HG03520 (cell line): ENCODE measurements around the gene ST6GALNAC1.
"Not testable (repeated sequence)": the region's sequence is repeated elsewhere in the genome, so short reads cannot be mapped to it uniquely, and the experiment has no call there.

Experiments
- ATAC-seq: cut with Tn5 transposase; IDR thresholded peaks from one replicate; pipeline ENCODE4 v1.9.1; 2021; ENCODE audit warnings: mild to moderate bottlenecking, moderate library complexity; ENCODE audit not compliant: unreplicated experiment

Gene ST6GALNAC1

DNA sequence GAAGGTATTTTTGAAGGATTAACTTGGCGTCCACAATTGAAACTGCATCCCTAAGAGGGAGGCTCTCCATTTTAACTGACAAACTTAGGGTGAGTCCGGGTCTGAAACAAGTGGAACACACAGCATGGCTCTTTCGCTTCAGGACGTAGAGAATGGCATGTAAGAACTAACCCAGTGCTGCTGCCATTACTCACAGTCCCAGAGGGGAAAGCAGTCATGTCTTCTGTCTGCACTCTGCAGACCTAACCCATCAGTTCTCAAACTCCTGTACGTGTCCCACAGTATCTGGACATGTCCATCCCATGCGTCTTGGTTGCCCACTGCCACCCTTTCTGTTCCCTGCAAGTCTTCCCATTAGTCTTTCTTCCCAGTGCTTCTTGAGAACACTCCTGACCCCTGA is 563 bp downstream of the ST6GALNAC1 start:
- ATAC-seq: no peak

DNA sequence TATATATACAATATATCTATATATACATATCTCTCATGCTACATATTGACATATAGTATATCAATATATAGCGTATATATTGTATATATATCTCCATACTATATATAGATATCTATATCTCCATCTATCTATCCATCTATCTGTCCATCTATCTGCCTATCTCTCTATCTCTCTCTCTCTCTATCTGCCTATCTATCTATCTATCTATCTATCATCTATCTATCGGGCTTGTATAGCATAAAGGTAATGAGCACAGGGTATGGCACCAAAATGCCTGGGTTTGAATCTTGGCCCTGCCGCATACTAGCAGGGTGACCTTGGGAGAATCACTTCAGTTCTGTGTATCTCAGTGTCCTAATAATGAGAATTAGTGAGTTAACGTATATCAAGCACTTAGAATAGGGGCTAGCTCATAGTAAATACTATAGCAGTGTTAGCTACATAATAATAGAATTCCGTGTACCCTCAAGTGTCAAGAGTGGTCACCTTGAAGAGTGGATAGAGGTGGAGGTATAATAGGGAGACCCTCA is 1.5 kb downstream of the ST6GALNAC1 start:
- no peak for ATAC-seq

DNA sequence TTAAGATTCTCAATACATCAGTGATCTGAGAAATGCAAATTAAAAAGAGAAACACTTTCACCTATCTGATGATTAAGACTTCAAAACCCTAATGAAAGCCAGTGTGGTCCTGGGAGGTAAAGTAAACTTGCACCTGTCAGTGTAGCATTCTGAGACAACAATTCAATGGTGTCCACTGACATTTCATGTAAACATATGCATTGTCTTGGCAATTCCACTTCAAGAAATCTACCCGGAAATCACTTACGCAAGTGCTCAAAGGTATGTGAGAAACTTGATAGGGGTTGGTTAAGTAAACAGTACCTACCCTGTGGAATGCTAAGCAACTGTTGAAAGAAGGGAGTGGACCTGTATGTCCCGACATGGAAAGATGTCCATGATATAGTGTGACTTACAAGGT is 2.1 kb downstream of the ST6GALNAC1 start:
- ATAC-seq: no peak

DNA sequence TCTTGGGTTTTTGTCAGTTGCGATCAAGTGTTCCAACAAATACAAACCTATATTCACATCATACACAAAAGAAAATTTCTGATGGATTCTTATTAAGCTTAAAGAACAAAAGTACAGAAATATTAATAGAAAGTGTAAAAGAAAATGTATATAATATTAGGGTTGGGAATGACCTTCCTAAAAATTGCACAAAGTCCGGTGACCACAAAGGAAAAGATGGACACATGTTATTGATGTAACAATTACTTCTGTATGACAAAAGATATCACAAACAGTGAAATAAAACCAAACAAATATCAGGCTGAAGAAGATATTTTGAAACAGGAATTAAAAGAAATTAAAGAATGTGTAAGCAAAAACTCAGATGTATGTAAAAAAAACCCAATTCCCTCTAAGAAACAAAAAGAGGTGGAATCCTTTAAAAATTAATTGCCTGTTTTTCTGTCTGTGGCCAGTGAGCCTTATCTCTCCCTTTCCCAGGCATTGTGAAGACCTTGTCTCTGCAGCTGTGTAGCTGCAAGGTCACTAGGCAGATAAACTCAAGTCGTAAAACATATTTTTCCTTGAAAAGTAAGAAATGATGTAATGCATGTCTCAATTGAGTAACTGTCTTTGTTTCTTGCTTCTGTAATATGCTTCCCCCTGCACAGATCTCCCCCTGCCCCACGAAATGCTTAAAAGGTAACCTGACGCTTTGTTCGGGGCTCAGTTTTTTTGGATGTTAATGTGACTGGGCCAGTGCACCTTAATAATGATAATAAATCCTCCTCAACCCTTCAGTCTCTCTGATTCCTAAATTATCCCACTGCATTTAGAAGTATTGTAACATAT is 2.8 kb downstream of the ST6GALNAC1 start:
- no peak for ATAC-seq

DNA sequence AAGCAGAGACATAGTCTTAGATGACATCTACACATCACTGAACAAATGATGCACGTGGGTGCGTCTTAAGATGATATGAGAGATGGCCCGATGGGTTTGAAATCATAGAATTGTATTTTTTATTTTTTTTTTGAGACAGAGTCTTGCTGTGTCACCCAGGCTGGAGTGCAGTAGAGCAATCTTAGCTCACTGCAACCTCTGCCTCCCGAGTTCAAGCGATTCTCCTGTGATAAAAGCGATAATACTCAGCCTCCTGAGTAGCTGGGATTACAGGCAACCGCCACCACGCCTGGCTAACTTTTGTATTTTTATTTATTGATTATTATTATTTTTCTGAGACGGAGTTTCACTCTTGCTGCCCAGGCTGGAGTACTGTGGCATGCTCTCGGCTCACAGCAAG is 5.3 kb downstream of the ST6GALNAC1 start:
- no peak for ATAC-seq

DNA sequence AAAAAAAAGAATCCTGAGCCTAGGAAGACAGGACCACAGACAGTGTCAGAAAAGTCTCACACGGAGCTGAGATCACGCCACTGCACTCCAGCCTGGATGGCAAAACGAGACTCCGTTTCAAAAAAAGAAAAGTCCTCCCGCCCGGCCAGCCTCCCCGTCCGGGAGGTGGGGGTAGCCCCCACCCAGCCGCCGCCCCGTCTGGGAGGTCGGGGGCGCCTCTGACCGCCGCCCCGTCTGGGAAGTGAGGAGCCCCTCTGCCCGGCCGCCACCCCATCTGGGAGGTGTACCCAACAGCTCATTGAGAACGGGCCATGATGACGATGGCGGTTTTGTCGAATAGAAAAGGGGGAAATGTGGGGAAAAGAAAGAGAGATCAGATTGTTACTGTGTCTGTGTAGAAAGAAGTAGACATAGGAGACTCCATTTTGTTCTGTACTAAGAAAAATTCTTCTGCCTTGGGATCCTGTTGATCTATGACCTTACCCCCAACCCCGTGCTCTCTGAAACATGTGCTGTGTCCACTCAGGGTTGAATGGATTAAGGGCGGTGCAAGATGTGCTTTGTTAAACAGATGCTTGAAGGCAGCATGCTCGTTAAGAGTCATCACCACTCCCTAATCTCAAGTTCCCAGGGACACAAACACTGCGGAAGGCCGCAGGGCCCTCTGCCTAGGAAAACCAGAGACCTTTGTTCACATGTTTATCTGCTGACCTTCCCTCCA is 6.9 kb downstream of the ST6GALNAC1 start:
- ATAC-seq: not testable (repeated sequence)

DNA sequence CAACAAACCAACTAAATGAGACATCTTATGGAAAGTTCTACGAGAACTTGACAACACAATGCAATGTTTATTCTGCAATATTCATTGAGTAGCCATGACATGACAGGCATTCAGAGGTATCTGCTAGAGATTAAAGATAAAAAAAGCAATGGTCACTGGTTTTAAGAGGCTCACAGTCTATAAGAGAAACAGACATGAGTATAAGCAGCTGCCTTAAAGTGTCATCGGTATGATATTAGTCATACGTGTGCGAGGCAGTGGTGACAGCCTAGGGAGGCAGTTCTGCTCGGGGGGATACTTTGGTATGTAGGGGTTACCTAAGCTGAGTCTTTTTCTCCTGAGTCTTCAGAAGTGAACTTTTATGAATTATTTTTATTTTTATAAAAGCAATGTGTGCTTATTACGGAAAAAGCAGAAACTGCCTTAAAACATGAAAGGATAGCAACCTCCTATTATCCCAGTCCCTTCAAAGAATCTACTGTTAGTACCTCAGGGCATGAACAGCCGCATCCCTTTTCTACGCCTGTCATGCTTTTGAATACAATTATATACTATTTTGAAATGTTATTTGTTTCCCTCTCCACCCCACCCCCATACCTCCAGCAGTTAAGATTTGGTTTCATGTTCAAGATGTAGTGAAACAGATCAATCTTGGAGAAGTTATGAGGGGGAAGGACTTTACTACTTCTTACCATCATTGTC is 7.7 kb downstream of the ST6GALNAC1 start:
- no peak for ATAC-seq

DNA sequence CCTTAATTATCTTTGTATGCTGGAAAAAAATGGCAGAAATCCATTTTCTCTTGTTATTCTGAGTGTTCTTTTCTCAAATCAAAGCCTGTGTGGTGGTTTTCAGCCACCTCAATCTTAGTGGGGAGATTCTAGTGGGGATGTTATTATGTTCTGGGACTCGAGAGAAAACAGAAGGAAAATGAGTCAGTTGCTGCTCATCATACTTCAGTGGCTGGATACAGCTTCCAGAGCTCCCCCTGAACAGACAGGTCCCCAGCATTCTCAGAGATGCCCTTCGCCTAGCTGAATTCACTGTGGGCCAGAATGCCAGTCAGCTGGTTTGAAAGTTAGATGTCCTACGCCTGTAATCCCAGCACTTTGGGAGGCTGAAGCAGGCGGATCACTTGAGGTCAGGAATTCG is 8.5 kb downstream of the ST6GALNAC1 start:
- no peak for ATAC-seq

DNA sequence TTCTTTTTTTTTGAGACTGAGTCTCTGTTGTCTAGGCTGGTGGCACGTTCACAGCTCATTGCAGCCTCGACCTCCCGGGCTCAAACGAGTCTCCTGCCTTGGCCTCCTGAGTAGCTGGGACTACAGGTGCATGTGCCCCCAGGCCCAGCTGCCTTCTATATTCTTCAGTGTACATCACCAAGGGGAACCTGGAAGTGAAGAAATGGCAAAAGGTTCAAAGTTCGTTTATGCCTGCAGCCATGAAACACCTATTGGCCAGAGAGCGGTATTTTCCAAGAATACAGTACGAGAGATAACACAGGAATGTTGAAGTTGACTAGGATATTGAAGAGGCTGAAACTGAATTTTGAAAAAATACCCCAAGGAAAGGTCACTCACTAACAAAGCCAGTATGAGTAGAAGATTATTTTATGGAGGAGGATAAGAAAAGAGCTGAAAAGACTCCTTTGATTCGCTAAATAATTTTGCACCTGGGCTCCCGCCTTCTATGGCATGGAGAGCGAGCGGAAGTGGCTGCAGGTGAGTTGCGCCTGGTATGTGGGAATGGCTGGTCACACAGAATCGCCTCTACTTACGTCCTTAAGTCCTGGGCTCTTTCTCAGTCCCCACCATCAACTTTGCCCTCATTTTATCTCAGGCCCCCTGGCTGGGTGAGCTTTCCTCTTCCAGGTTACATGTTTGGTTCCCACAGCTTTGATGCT is 9.8 kb downstream of the ST6GALNAC1 start:
- no peak for ATAC-seq

DNA sequence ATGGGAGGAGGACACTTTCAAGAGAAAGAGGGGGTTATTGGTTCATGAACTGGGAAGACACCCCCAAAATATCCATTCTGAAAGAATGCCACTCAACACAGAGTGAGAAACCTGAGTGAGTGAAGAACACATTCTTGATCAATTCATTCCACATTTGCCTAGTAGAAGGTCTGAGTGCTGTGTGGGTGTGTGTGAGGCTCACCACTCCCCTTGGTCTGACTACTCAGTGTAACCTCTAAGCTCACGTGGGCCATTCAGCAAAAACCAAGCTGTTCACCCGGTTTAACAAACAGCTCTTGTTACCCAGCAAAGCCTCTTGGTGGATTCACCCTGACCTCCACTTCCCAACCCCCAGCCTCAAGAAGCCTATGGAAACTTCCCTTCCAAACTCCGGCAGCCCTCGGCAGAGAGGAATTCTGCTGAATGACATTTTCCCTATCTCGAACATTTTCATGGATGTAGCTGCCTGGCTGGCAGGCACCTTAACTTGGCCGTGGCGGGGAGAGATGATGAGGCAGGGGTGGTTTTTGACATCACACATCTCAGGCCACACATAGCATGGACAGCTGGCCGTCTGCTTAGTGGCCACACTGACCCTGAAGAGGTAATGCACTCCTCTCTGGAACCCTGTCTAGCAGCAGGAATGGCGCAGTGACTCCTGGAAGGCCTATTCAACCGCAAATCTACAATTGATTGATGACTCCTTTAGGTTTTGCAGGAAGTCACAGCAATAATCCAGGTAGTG is 11.6 kb downstream of the ST6GALNAC1 start:
- no peak for ATAC-seq

DNA sequence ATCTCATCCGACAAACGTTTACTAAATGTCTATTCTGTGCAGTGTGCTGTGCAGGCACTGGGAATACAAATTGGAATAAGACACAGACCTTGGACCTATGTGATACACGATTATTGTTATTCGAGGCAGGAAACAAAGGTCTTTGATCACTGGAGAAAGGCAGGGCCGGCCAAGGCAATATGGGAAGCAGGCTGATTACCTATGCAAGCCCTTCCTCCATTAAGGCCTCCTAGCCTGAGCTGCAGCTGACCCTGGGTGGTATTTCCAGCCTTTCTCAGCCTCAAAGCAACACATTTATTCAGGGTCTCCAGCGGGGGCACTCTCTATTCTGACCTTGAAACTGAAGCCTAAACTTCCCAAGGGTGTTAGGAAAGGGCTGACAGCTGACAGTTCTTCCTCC is 13.4 kb downstream of the ST6GALNAC1 start:
- no peak for ATAC-seq

DNA sequence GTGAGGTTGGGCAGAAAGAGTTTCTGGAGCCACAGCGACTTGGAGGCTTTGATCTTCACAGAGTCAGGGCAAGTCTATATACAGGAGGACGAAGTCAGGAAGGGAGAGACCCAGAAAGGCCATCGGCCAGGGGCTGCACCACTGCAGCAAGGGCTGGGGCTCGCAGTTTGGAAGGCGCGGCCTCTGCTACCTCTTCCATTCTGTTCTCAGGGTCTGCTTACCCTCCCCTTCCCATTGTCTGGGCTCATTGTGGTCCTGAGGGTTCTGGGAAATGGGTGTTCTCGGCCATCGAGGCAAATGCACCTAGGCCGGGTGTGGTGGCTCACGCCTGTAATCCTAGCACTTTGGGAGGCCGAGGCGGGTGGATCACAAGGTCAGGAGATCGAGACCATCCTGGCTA is 16.0 kb downstream of the ST6GALNAC1 start:
- no peak for ATAC-seq

DNA sequence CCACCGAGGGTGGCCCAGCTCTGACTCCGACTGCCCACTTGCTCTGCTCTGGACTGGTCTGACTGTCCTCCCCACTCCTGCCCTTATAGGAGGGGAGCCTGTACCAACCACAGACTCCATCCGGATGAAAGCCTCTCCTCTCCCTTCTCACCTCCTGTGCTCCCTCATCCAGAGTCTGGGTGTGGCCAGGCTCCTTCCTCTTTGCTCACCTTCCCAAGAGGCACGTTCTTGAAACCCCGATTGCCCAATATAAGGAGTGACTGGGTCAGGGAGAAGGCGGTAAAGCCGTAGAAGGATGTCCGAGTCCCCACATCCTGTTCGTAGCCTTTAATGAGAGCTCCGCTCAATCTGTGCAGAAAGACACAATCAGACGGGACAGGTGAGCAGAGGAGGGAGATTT is 17.1 kb downstream of the ST6GALNAC1 start:
- no peak for ATAC-seq

DNA sequence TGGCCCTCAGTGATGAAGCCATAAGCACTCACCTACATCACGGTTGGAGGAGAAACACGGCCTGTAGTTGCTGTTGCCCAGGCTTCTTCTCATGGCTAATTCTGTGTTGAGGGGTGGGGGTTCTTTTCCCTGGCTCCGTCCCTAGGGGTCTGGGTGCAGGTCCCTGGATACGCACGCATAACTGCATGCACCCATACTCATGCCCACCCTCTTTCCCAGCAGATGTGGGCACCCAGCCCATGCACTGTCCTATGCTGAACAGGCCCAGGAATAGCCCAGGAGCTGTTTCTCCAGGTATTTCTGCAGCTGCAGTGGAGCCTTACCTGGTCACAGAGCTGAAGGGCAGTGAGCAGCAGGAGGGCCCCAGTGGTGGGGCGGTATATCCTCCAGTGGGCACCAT is 18.1 kb downstream of the ST6GALNAC1 start:
- ATAC-seq: no peak

DNA sequence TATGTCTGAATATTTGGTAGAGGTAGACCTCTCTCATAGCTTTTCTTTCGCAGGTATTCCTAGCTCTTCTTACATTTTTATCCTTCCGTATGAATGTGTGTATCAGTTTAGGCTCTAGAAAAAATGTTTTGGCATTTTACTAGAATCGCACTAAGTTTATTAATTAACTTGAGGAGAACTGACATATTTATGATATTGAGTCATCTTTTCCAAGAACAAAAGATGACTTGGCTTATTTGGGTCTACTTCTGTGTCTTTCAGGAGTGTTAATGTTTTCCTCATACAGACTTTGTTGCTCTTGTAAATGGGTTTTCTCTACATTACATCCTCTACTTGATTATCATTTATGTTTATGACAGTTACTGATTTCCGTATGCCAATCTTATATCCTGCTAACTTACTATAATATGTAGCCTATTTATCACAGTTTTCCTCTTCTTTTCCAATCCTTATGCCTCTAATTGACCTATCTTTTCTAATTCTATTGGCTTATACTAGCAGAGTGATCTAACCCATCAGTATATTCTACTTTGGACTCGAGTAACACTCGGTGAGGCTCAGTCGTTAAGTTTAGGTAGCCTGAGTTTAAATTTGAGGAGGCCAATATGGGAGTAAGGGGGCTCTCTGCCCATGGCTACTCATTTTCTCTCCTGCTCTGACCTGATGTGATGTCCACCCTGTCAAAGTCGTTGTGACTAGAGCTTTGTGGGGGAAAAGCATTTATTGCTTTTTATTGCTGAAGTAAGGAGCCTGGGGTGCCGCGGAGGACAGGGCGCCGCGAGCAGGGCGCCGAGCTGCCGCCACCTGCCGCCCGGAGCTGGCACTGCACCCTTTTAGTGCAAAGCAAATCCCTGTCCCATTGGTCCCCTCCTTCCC is 20.0 kb downstream of the ST6GALNAC1 start:
- no peak for ATAC-seq

DNA sequence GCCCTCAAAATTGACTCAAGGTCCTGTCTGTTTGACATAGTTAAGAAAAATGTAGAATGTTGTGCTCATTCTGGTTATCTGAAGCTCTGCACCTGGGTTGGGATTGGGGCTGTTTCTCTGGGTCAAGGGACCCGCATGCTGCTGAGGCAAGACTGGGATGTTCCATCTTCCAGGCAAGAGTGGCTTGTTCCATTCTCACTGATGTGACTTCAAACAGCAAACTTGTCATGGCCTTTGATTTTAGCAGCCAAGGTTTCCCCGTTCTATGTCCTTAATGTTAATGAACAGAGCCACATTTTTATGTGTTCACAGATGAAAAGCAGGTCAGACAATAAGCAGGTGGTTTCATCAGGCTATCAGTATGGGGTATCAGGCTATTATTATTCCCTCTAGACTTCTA is 25.7 kb downstream of the ST6GALNAC1 start:
- no peak for ATAC-seq

DNA sequence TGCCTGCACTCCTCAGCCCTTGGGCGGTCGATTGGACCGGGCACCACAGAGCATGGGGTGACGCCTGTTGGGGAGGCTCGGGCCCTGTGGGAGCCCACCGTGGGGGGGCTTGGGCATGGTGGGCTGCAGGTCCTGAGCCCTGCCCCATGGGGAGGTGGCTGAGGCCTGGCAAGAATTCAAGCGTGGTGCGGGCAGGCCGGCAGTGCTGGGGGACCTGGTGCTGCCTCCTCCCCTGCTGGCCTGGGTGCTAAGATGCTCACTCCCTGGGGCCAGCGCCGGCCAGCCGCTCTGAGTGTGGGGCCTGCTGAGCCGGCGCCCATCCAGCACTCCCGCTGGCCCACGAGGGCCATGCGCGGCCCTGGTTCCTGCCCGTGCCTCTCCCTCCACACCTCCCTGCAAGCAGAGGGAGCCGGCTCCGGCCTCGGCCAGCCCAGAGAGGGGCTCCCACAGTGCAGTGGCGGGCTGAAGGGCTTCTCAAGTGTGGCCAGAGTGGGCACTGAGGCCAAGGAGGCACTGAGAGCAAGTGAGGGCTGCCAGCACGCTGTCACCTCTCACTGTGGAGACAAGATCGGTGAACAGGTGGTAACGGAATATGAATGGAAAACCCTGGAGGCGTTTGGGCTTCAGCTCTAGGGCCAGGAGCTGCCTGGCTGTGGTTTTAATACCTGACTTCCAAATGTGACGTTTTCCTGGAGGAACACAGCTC is 28.5 kb downstream of the ST6GALNAC1 start:
- no peak for ATAC-seq

DNA sequence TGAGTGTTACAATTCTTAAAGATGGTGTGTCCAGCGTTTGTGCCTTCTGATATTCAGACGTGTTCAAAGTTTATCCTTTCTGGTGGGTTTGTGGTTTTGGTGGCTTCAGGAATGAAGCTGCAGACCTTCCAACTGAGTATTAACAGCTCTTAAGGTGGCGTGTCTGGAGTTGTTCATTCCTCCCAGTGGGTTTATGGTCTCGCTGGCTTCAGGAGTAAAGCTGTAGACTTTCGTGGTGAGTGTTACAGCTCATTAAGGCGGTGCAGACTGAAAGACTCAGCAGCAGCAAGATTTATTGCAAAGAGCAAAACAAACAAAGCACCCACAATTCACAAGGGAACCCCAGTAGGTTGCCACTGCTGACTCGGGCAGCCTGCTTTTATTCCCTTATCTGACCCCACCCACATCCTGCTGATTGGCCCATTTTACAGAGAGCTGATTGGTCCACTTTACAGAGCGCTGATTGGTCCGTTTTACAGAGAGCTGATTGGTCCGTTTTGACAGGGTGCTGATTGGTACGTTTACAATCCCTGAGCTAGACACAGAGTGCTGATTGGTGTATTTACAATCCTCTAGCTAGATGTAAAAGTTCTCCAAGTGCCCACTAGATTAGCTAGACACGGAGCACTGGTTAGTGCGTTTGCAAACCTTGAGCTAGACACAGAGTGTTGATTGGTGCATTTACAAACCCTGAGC is 29.3 kb downstream of the ST6GALNAC1 start:
- ATAC-seq: not testable (repeated sequence)
